Dermis microvascular lymphatic vessel endothelial cell (primary cell): Measurements from ENCODE around the gene CDK5R1. TPM values are rescaled to one million over a fixed set of nuclear protein-coding genes. Genes with fewer than 3 reads are reported as not detected.
"Not testable (repeated sequence)": the region's sequence is repeated elsewhere in the genome, so short reads cannot be mapped to it uniquely, and the experiment has no call there.

Experiments
- DNase-seq, 2 donors: peaks; one replicate each; pipeline versions ENCODE4 v3.0.0 to v3.0.0-alpha.2; 2010; ENCODE audit warnings: low read depth in 2 of 2
- total RNA-seq: library from RNA; depleted of rRNA; stranded (reverse); fragments of >200 nt; gene quantifications from 2 replicates; pipeline ENCODE4 v1.2.1, GENCODE V29; 2014

Gene CDK5R1
- total RNA-seq, 1 donor from 2014 or later: 1.3 TPM

- no peak for DNase-seq
Observed at GRCh38 chr17:32515677-32516383, 29.0 kb downstream of the CDK5R1 start.

- DNase-seq: no peak
Observed at GRCh38 chr17:32516450-32516849, 29.7 kb downstream of the CDK5R1 start.

GRCh38 chr17:32516940-32517701, 30.3 kb downstream of the CDK5R1 start:
- no peak for DNase-seq

- DNase-seq: no peak
Observed at GRCh38 chr17:32517982-32518381, 31.2 kb downstream of the CDK5R1 start.

- DNase-seq: no peak
Observed at GRCh38 chr17:32518646-32519227, 31.9 kb downstream of the CDK5R1 start.

- DNase-seq: peak in 1 of 2 donors; percentile 65
Observed at GRCh38 chr17:32519228-32520103, 32.7 kb downstream of the CDK5R1 start.

GRCh38 chr17:32520104-32520701, 33.4 kb downstream of the CDK5R1 start:
- peak; percentile 71 to 82 for DNase-seq

GRCh38 chr17:32520737-32521404, 34.1 kb downstream of the CDK5R1 start:
- DNase-seq: no peak

- DNase-seq: no peak
Observed at GRCh38 chr17:32523017-32523680, 36.4 kb downstream of the CDK5R1 start.

GRCh38 chr17:32523827-32524552, 37.2 kb downstream of the CDK5R1 start:
- DNase-seq: no peak

- not testable (repeated sequence) for DNase-seq
Observed at GRCh38 chr17:32524553-32524880, 37.7 kb downstream of the CDK5R1 start.

- no peak for DNase-seq
Observed at GRCh38 chr17:32525122-32525521, 38.3 kb downstream of the CDK5R1 start.

- DNase-seq: no peak
Observed at GRCh38 chr17:32527146-32527545, 40.4 kb downstream of the CDK5R1 start.

GRCh38 chr17:32528825-32529224, 42.0 kb downstream of the CDK5R1 start:
- DNase-seq: no peak

- DNase-seq: no peak
Observed at GRCh38 chr17:32529604-32530003, 42.8 kb downstream of the CDK5R1 start.

GRCh38 chr17:32533296-32533695, 46.5 kb downstream of the CDK5R1 start:
- no peak for DNase-seq

- peak; percentile 29 to 76 for DNase-seq
Observed at GRCh38 chr17:32536736-32537643, 50.2 kb downstream of the CDK5R1 start.
